ENCODE measurements around the gene KCNMB4.

DNA sequence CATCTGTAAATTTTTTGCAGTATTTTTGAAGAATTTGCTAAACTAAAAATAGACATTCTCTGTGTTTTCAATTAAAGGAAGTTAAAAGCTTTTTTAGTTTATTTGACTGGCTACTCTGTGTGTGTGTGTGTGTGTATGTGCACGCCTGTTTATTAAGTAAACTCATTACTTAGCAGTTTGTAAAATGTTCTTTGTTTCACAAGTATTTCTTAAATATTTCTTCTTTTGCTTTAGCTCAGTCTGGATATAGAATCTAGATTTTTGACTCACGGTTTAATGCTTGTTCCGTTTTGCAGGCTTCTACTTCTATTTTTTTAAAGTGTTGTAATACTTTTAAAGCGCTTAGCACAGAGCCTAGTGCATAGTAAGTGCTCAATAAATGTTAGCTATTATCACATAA is 46.5 kb upstream of the KCNMB4 start:
- TF ChIP-seq POLR2A (IDR thresholded peaks at IDR 0.05), result no peak
- TF ChIP-seq POLR2AphosphoS5 (IDR thresholded peaks at IDR 0.05), result no peak
- TF ChIP-seq, protein P1, sequence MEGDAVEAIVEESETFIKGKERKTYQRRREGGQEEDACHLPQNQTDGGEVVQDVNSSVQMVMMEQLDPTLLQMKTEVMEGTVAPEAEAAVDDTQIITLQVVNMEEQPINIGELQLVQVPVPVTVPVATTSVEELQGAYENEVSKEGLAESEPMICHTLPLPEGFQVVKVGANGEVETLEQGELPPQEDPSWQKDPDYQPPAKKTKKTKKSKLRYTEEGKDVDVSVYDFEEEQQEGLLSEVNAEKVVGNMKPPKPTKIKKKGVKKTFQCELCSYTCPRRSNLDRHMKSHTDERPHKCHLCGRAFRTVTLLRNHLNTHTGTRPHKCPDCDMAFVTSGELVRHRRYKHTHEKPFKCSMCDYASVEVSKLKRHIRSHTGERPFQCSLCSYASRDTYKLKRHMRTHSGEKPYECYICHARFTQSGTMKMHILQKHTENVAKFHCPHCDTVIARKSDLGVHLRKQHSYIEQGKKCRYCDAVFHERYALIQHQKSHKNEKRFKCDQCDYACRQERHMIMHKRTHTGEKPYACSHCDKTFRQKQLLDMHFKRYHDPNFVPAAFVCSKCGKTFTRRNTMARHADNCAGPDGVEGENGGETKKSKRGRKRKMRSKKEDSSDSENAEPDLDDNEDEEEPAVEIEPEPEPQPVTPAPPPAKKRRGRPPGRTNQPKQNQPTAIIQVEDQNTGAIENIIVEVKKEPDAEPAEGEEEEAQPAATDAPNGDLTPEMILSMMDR (IDR thresholded peaks at IDR 0.05), result no peak
- no peak for TF ChIP-seq EP300 (IDR thresholded peaks at IDR 0.05)
